A549 (cell line): ENCODE results near the gene LIN7B. TPM values are rescaled to one million over a fixed set of nuclear protein-coding genes. Genes with fewer than 3 reads are reported as not detected.

Experiments used
- ATAC-seq, 2 experiments: fragments of 200-7000 bp in 1 of 2; fragments of >200 bp in 1 of 2; cut with Nextera tagmentation in 1 of 2; cut with Tn5 transposase in 1 of 2; 3 replicates each; pipeline versions ENCODE4 v1.8.0 to v1.9.1; 2018 to 2020; ENCODE audit warnings: mild to moderate bottlenecking in 1 of 2, moderate library complexity in 1 of 2
- CTCF ChIA-PET: fragments of 300-600 bp; sonication (Branson Sonifier 250); formaldehyde crosslinking; extraction: SDS; loops from one replicate; lab custom pipeline; 2021; ENCODE audit warnings: antibody characterized with exemption, inconsistent platforms; lab: Yijun Ruan, JAX
- POLR2A ChIA-PET: fragments of 350-600 bp; formaldehyde crosslinking; extraction: SDS; loops from one replicate; lab custom pipeline; 2021; ENCODE audit warnings: antibody characterized with exemption, inconsistent platforms; lab: Yijun Ruan, JAX
- DNase-seq, 2 experiments: peaks; one replicate each; pipeline versions ENCODE4 v3.0.0 to v3.0.0-alpha.2; 2011 to 2016; ENCODE audit warnings: low read depth in 1 of 2, low spot score in 1 of 2
- FAIRE-seq: peaks from 2 replicates; lab custom pipeline; 2011; peaks lifted over from hg19 to GRCh38; lab: Jason Lieb, UNC
- H3K27ac ChIP-seq, 2 experiments: fragments of >200 bp; sonication (Bioruptor Twin); formaldehyde crosslinking; 3 replicates each; pipeline ENCODE4 v1.5.1; 2016 to 2017
- H3K4me1 ChIP-seq: fragments of >200 bp; sonication (Bioruptor Twin); formaldehyde crosslinking; 3 replicates; pipeline ENCODE4 v1.6.1; 2016
- H3K4me2 ChIP-seq: fragments of >200 bp; sonication (Bioruptor Twin); formaldehyde crosslinking; 3 replicates; pipeline ENCODE4 v1.6.1; 2016
- H3K4me3 ChIP-seq: fragments of >200 bp; sonication (Bioruptor Twin); formaldehyde crosslinking; 3 replicates; pipeline ENCODE4 v1.5.1; 2016
- H3K9me3 ChIP-seq: fragments of >200 bp; sonication (Bioruptor Twin); formaldehyde crosslinking; 3 replicates; pipeline ENCODE4 v1.6.1; 2016
- FOSL2 ChIP-seq, 2 experiments: fragments of 450-650 bp in 1 of 2; fragments of >200 bp in 1 of 2; sonication (Bioruptor Twin) in 1 of 2; formaldehyde crosslinking; IDR thresholded peaks; 2 replicates each; pipeline versions ENCODE4 v1.5.0 to v1.6.1; 2016 to 2020; ENCODE audit warnings: mild to moderate bottlenecking in 1 of 2, moderate library complexity in 1 of 2
- GATA3 ChIP-seq: IDR thresholded peaks from 2 replicates; pipeline ENCODE4 v1.6.1; 2012; ENCODE audit warnings: borderline replicate concordance
- HOXB5 ChIP-seq: fragments of 250-450 bp; sonication (Bioruptor Pico); IDR thresholded peaks from 2 replicates; pipeline ENCODE4 v1.5.0; 2020; ENCODE audit warnings: mild to moderate bottlenecking, moderate library complexity
- KDM1A ChIP-seq: fragments of 200-600 bp; sonication (generic); IDR thresholded peaks from 2 replicates; pipeline ENCODE4 v1.6.1; 2016; ENCODE audit warnings: low read depth, mild to moderate bottlenecking
- MAFK ChIP-seq: fragments of 450-650 bp; IDR thresholded peaks from 2 replicates; pipeline ENCODE4 v1.6.1; 2014; ENCODE audit not compliant: partially characterized antibody
- PHF8 ChIP-seq: fragments of 200-600 bp; sonication (generic); IDR thresholded peaks from 2 replicates; pipeline ENCODE4 v1.6.1; 2016; ENCODE audit warnings: low read depth, mild to moderate bottlenecking, antibody characterized with exemption, moderate library complexity, borderline replicate concordance
- POLR2AphosphoS2 ChIP-seq: conservative IDR thresholded peaks from 2 replicates; pipeline ENCODE4 v1.6.1; 2012; ENCODE audit warnings: low read length, improper control_type of control experiment, inconsistent platforms
- RCOR1 ChIP-seq: fragments of 150-350 bp; IDR thresholded peaks from 2 replicates; pipeline ENCODE4 v1.6.1; 2014; ENCODE audit warnings: antibody characterized with exemption, low read length, low read depth
- RFX5 ChIP-seq: fragments of 450-650 bp; IDR thresholded peaks from 2 replicates; pipeline ENCODE4 v1.7.1; 2014; ENCODE audit warnings: antibody characterized with exemption, mild to moderate bottlenecking, moderate library complexity
- SREBF2 ChIP-seq: fragments of 450-650 bp; IDR thresholded peaks from 2 replicates; pipeline ENCODE4 v1.6.1; 2014; ENCODE audit warnings: mild to moderate bottlenecking, moderate library complexity
- TFCP2L1 ChIP-seq: fragments of 250-450 bp; sonication (Bioruptor Pico); IDR thresholded peaks from 2 replicates; pipeline ENCODE4 v1.5.0; 2021; ENCODE audit warnings: mild to moderate bottlenecking
- ZC3H11A ChIP-seq: fragments of 450-650 bp; IDR thresholded peaks from 2 replicates; pipeline ENCODE4 v1.6.1; 2014; ENCODE audit warnings: antibody characterized with exemption, mild to moderate bottlenecking
- ZFP36 ChIP-seq: fragments of 450-650 bp; IDR thresholded peaks from 2 replicates; pipeline ENCODE4 v1.6.1; 2014; ENCODE audit warnings: borderline replicate concordance; ENCODE audit not compliant: partially characterized antibody
- ZNF302 ChIP-seq: fragments of 250-450 bp; sonication (Bioruptor Pico); IDR thresholded peaks from 2 replicates; pipeline ENCODE4 v1.9.0; 2021; ENCODE audit warnings: inconsistent platforms, mild to moderate bottlenecking, moderate library complexity
- ZSCAN20 ChIP-seq: fragments of 250-450 bp; sonication (Bioruptor Pico); IDR thresholded peaks from 2 replicates; pipeline ENCODE4 v1.8.0; 2022; ENCODE audit warnings: mild to moderate bottlenecking, moderate library complexity
- WGBS: methylation state at CpG from one replicate; pipeline ENCODE4 v1.1.6; 2017; ENCODE audit errors: missing lambda C conversion rate; 5-methylcytosine and 5-hydroxymethylcytosine counted together
- polyA plus RNA-seq, 4 experiments: library from polyadenylated mRNA; depleted of rRNA in 3 of 4; stranded (reverse); fragments of >200 nt; fragmentation: RNase III in 1 of 4; extraction: RNeasy Plus Mini Kit Qiagen cat#74134 plus additional on column Dnase treatment in 1 of 4; gene quantifications; 2 replicates in 3 of 4; 3 replicates in 1 of 4; pipeline ENCODE4 v1.2.3, GENCODE V29; 2011 to 2017
- TF ChIP-seq, protein P1 (sequence below): fragments of 250-450 bp; sonication (Bioruptor Pico); IDR thresholded peaks from 2 replicates; pipeline ENCODE4 v1.5.0; 2021; ENCODE audit warnings: mild to moderate bottlenecking, moderate library complexity, borderline replicate concordance
- TF ChIP-seq, protein P2 (sequence below): IDR thresholded peaks from 2 replicates; pipeline ENCODE4 v1.6.1; 2012
- TF ChIP-seq, protein P3 (sequence below): fragments of >200 bp; sonication (Bioruptor Twin); formaldehyde crosslinking; IDR thresholded peaks from 3 replicates; pipeline ENCODE4 v1.6.1; 2016
- TF ChIP-seq, protein P4 (sequence below): fragments of >200 bp; sonication (Bioruptor Twin); formaldehyde crosslinking; IDR thresholded peaks from 3 replicates; pipeline ENCODE4 v1.5.1; 2016

The LIN7B gene
- polyA plus RNA-seq, 2 of the 4 experiments (the other 2 are of a cell fraction), result 5.4 to 7.1 TPM

DNA sequence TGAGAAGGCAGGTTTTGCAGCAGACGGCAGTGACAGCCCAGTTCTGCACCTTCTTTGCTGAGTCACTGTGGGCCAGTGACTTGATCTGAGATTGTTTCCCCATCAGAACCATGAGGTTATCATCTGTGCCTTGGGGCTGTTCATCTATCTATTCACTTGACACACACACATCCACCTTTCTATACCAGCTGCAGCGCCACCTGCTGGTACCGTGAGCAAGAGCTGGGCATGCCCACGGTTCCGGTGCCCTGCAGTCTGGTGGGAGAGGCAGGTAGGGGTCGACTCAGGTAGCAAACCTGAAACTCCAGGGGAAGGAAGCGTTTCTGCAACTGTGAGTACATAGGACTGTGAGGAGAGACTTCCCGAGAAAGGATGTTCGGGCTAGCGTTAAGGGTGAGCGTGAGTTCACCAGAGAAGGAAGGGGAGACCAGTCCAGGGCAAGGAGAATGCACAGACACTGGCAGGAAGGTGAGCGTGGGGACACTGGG, 7.5 kb upstream of the LIN7B start (continued):
- TF ChIP-seq RFX5, result no peak
- TF ChIP-seq, protein P1, sequence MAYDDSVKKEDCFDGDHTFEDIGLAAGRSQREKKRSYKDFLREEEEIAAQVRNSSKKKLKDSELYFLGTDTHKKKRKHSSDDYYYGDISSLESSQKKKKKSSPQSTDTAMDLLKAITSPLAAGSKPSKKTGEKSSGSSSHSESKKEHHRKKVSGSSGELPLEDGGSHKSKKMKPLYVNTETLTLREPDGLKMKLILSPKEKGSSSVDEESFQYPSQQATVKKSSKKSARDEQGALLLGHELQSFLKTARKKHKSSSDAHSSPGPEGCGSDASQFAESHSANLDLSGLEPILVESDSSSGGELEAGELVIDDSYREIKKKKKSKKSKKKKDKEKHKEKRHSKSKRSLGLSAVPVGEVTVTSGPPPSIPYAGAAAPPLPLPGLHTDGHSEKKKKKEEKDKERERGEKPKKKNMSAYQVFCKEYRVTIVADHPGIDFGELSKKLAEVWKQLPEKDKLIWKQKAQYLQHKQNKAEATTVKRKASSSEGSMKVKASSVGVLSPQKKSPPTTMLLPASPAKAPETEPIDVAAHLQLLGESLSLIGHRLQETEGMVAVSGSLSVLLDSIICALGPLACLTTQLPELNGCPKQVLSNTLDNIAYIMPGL (CRISPR knock-in tag), result no peak
- no peak for TF ChIP-seq ZNF302 (CRISPR knock-in tag)
- TF ChIP-seq FOSL2 (IDR thresholded peaks at IDR 0.05), result no peak
- TF ChIP-seq FOSL2 (CRISPR knock-in tag; IDR thresholded peaks at IDR 0.05), result no peak
- TF ChIP-seq ZFP36, result no peak
- no peak for TF ChIP-seq ZSCAN20 (CRISPR knock-in tag)
- TF ChIP-seq MAFK, result peak; percentile 91
- TF ChIP-seq ZC3H11A, result no peak
- TF ChIP-seq, protein P2, sequence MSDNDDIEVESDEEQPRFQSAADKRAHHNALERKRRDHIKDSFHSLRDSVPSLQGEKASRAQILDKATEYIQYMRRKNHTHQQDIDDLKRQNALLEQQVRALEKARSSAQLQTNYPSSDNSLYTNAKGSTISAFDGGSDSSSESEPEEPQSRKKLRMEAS, result peak; percentile 64; the same call in 1 of the 2 replicates
- TF ChIP-seq, protein P3, sequence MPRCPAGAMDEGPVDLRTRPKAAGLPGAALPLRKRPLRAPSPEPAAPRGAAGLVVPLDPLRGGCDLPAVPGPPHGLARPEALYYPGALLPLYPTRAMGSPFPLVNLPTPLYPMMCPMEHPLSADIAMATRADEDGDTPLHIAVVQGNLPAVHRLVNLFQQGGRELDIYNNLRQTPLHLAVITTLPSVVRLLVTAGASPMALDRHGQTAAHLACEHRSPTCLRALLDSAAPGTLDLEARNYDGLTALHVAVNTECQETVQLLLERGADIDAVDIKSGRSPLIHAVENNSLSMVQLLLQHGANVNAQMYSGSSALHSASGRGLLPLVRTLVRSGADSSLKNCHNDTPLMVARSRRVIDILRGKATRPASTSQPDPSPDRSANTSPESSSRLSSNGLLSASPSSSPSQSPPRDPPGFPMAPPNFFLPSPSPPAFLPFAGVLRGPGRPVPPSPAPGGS, result no peak
- TF ChIP-seq HOXB5, result no peak
- no peak for TF ChIP-seq RCOR1
- no peak for TF ChIP-seq KDM1A
- TF ChIP-seq, protein P4, sequence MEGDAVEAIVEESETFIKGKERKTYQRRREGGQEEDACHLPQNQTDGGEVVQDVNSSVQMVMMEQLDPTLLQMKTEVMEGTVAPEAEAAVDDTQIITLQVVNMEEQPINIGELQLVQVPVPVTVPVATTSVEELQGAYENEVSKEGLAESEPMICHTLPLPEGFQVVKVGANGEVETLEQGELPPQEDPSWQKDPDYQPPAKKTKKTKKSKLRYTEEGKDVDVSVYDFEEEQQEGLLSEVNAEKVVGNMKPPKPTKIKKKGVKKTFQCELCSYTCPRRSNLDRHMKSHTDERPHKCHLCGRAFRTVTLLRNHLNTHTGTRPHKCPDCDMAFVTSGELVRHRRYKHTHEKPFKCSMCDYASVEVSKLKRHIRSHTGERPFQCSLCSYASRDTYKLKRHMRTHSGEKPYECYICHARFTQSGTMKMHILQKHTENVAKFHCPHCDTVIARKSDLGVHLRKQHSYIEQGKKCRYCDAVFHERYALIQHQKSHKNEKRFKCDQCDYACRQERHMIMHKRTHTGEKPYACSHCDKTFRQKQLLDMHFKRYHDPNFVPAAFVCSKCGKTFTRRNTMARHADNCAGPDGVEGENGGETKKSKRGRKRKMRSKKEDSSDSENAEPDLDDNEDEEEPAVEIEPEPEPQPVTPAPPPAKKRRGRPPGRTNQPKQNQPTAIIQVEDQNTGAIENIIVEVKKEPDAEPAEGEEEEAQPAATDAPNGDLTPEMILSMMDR, result peak; percentile 93
- no peak for TF ChIP-seq SREBF2
- TF ChIP-seq, all 56 proteins: peak for 7

DNA sequence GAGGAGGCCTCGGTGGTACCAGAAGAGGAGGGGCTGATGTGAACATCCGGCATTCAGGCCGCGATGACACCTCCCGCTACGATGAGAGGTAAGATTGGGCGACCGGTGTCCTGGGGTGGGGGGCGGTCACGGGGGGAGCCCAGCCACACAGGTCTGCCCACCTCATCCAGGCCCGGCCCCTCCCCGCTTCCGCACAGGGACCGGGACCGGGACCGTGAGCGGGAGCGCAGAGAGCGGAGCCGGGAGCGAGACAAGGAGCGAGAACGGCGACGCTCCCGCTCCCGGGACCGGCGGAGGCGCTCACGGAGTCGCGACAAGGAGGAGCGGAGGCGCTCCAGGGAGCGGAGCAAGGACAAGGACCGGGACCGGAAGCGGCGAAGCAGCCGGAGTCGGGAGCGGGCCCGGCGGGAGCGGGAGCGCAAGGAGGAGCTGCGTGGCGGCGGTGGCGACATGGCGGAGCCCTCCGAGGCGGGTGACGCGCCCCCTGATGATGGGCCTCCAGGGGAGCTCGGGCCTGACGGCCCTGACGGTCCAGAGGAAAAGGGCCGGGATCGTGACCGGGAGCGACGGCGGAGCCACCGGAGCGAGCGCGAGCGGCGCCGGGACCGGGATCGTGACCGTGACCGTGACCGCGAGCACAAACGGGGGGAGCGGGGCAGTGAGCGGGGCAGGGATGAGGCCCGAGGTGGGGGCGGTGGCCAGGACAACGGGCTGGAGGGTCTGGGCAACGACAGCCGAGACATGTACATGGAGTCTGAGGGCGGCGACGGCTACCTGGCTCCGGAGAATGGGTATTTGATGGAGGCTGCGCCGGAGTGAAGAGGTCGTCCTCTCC, 6.3 kb upstream of the LIN7B start:
- POLR2A ChIA-PET, result no interaction called here
- ATAC-seq, result no peak
- no peak overlapping the region for H3K4me2 ChIP-seq
- TF ChIP-seq ZNF302 (CRISPR knock-in tag) (no peak), PHF8 (no peak), POLR2AphosphoS2 (no peak), GATA3 (no peak), TFCP2L1 (CRISPR knock-in tag) (no peak)
- TF ChIP-seq, all 56 proteins: peak for 0
- H3K27ac ChIP-seq, result no peak overlapping the region
- CTCF ChIA-PET, result interaction anchor here (0.5 to 11.5 kb wide), 8 partner anchors 7 to 110 kb away, joined by 3 to 241 read pairs (median 4); partner anchors contain the start of gene CGB2
- peaks cover 18% of the 10 kb centered on the region for H3K4me1 ChIP-seq
- FAIRE-seq, result no peak
- no peaks in the 10 kb centered on the region for H3K9me3 ChIP-seq
- no peak for DNase-seq
- WGBS, result 95% methylated on average over 92 of the region's 93 CpGs
- no peak overlapping the region for H3K4me3 ChIP-seq
